ENCODE data around the gene FRK. TPM values are rescaled to one million over a fixed set of nuclear protein-coding genes. Genes with fewer than 3 reads are reported as not detected.

The FRK gene
- polyA plus RNA-seq, 3 donors, result not detected

- peaks cover 6% of the 10 kb centered on the region for H3K79me2 ChIP-seq (ENCODE audit: insufficient read depth, low read length)
- no peak for DNase-seq
- Mint-ChIP-seq H3K27me3 (ENCODE audit: low read depth in 3 of 3) (no peaks in the 10 kb centered on the region), H3K27ac (peak overlapping the region in 3 of 7 donors; percentile 80 to 87 (median 80)), H3K4me3 (peak overlapping the region; percentile 88 to 95), H3K36me3 (peaks cover 3 to 13% of the 10 kb centered on the region in 2 donors), H3K4me1 (peaks cover 40% of the 10 kb centered on the region), H3K9me3 (peaks cover 0 to 3% (median under 1%) of the 10 kb centered on the region in 7 donors)
- H3K4me2 ChIP-seq (replicated peaks; ENCODE audit: extremely low read depth, low read length, poor library complexity, severe bottlenecking), result peak overlapping the region; percentile 88
- no peaks in the 10 kb centered on the region for H3K9me3 ChIP-seq (replicated peaks in 1 of 2; ENCODE audit: control insufficient read depth in 1 of 2, insufficient read depth in 1 of 2, low read length in 2 of 2)
- H3K36me3 ChIP-seq (replicated peaks in 1 of 2; ENCODE audit: control insufficient read depth in 1 of 2, insufficient read depth in 2 of 2, low read length in 2 of 2), result no peaks in the 10 kb centered on the region
- H3K27me3 ChIP-seq (ENCODE audit: control insufficient read depth in 2 of 2, insufficient read depth in 2 of 2, low read length in 2 of 2), result no peaks in the 10 kb centered on the region
- peak overlapping the region; percentile 90 for H2AFZ ChIP-seq (ENCODE audit: insufficient read depth, low read depth, low read length, poor library complexity, severe bottlenecking)
- peaks cover 27 to 31% of the 10 kb centered on the region in 2 donors for H3K4me1 ChIP-seq (ENCODE audit: control insufficient read depth in 1 of 2, insufficient read depth in 2 of 2, low read length in 2 of 2)
- H3K4me3 ChIP-seq (replicated peaks in 1 of 3; ENCODE audit: low read depth in 2 of 3, low read length in 3 of 3), result peak overlapping the region in 2 of 3 experiments; percentile 87 to 91
- intact Hi-C loops (cut with micrococcal nuclease), result no loop called here
- no peaks in the 10 kb centered on the region for H4K20me1 ChIP-seq (ENCODE audit: insufficient read depth, low read length)
- H3K27ac ChIP-seq (ENCODE audit: low read depth in 1 of 2, low read length in 2 of 2), result peak overlapping the region in 1 of 2 donors; percentile 81
- WGBS (ENCODE audit: insufficient coverage), result 100% methylated on average over 1 of the region's 2 CpGs
- TF ChIP-seq CTCF (IDR thresholded peaks at IDR 0.05), result no peak
- H3K9ac ChIP-seq (ENCODE audit: insufficient read depth, low read length, poor library complexity, severe bottlenecking), result peak overlapping the region; percentile 73
Observed at GRCh38 chr6:116101790-116102189, 41.1 kb upstream of the FRK start.

- Histone ChIP-seq H3K4me2 (replicated peaks; ENCODE audit: extremely low read depth, low read length, poor library complexity, severe bottlenecking) (peak overlapping the region; percentile 88), H3K27ac (ENCODE audit: low read depth in 1 of 2, low read length in 2 of 2) (peak overlapping the region; percentile 59 to 81), H3K4me3 (replicated peaks in 1 of 3; ENCODE audit: low read depth in 2 of 3, low read length in 3 of 3) (peak overlapping the region; percentile 51 to 91 (median 87)), H3K4me1 (ENCODE audit: control insufficient read depth in 1 of 2, insufficient read depth in 2 of 2, low read length in 2 of 2) (peaks cover 27 to 31% of the 10 kb centered on the region in 2 donors), H3K9ac (ENCODE audit: insufficient read depth, low read length, poor library complexity, severe bottlenecking) (peak overlapping the region; percentile 73), H2AFZ (ENCODE audit: insufficient read depth, low read depth, low read length, poor library complexity, severe bottlenecking) (peak overlapping the region; percentile 90), H3K79me2 (ENCODE audit: insufficient read depth, low read length) (peaks cover 6% of the 10 kb centered on the region), H3K9me3 (replicated peaks in 1 of 2; ENCODE audit: control insufficient read depth in 1 of 2, insufficient read depth in 1 of 2, low read length in 2 of 2) (peaks cover 3 to 4% of the 10 kb centered on the region in 2 donors), H4K20me1 (ENCODE audit: insufficient read depth, low read length) (no peaks in the 10 kb centered on the region), H3K36me3 (replicated peaks in 1 of 2; ENCODE audit: control insufficient read depth in 1 of 2, insufficient read depth in 2 of 2, low read length in 2 of 2) (no peaks in the 10 kb centered on the region), H3K27me3 (ENCODE audit: control insufficient read depth in 2 of 2, insufficient read depth in 2 of 2, low read length in 2 of 2) (no peaks in the 10 kb centered on the region)
- Mint-ChIP-seq H3K27me3 (ENCODE audit: low read depth in 3 of 3) (no peaks in the 10 kb centered on the region), H3K36me3 (peaks cover 3 to 12% of the 10 kb centered on the region in 2 donors), H3K4me1 (peaks cover 40% of the 10 kb centered on the region), H3K9me3 (peaks cover 4 to 5% (median 5%) of the 10 kb centered on the region in 7 donors), H3K4me3 (peak overlapping the region; percentile 88 to 95), H3K27ac (peak overlapping the region in 6 of 7 donors; percentile 80 to 90 (median 86))
- DNase-seq, result no peak
- intact Hi-C loops (cut with micrococcal nuclease), result no loop called here
- no peak for TF ChIP-seq CTCF (IDR thresholded peaks at IDR 0.05)
- WGBS (ENCODE audit: insufficient coverage), result 0% methylated on average over 5 of the region's 12 CpGs
Observed at GRCh38 chr6:116101302-116101718, 40.6 kb upstream of the FRK start.
